CD14-positive monocyte (primary cell): Measurements from ENCODE around the gene TDP1. TPM values are rescaled to one million over a fixed set of nuclear protein-coding genes. Genes with fewer than 3 reads are reported as not detected.

Experiments used
- DNase-seq, 3 donors: peaks; one replicate each; pipeline ENCODE4 v3.0.0-alpha.2; 2011 to 2022
- H2AFZ ChIP-seq: 2 replicates; pipeline ENCODE4 v1.6.0; 2012; ENCODE audit warnings: mild to moderate bottlenecking, low read depth, low read length, inconsistent platforms; ENCODE audit not compliant: insufficient read depth, poor library complexity, severe bottlenecking
- H3K27ac ChIP-seq, 2 donors: 1 replicate in 1 of 2; 2 replicates in 1 of 2; pipeline ENCODE4 v1.5.1; 2012 to 2013; ENCODE audit warnings: low read length in 2 of 2, control low read depth in 1 of 2, inconsistent platforms in 1 of 2, low read depth in 1 of 2, mild to moderate bottlenecking in 1 of 2
- H3K27me3 ChIP-seq, 2 donors: one replicate each; pipeline versions ENCODE4 v1.6.0 to v1.6.1; 2011 to 2013; ENCODE audit warnings: low read length in 2 of 2; ENCODE audit not compliant: control insufficient read depth in 2 of 2, insufficient read depth in 2 of 2
- H3K36me3 ChIP-seq, 2 donors: replicated peaks in 1 of 2; 1 replicate in 1 of 2; 2 replicates in 1 of 2; pipeline versions ENCODE4 v1.5.1 to v1.6.1; 2012 to 2013; ENCODE audit warnings: low read length in 2 of 2, control low read depth in 1 of 2, inconsistent platforms in 1 of 2, mild to moderate bottlenecking in 1 of 2; ENCODE audit not compliant: insufficient read depth in 2 of 2, control insufficient read depth in 1 of 2
- H3K4me1 ChIP-seq, 2 donors: 1 replicate in 1 of 2; 2 replicates in 1 of 2; pipeline versions ENCODE4 v1.5.1 to v1.6.1; 2012 to 2013; ENCODE audit warnings: low read length in 2 of 2, control low read depth in 1 of 2, inconsistent platforms in 1 of 2, mild to moderate bottlenecking in 1 of 2, moderate library complexity in 1 of 2; ENCODE audit not compliant: insufficient read depth in 2 of 2, control insufficient read depth in 1 of 2
- H3K4me2 ChIP-seq: replicated peaks from 2 replicates; pipeline ENCODE3; 2012; ENCODE audit warnings: low read length, moderate library complexity, mild to moderate bottlenecking; ENCODE audit not compliant: poor library complexity, severe bottlenecking; ENCODE audit errors: extremely low read depth
- H3K4me3 ChIP-seq, 3 experiments: fragments of 200-600 bp in 1 of 3; sonication (generic) in 1 of 3; replicated peaks in 1 of 3; 1 replicate in 2 of 3; 2 replicates in 1 of 3; pipeline ENCODE4 v1.5.1; 2011 to 2013; ENCODE audit warnings: low read length in 3 of 3, mild to moderate bottlenecking in 3 of 3, control low read depth in 2 of 3, low read depth in 2 of 3, inconsistent platforms in 1 of 3, moderate library complexity in 1 of 3
- H3K79me2 ChIP-seq: 2 replicates; pipeline ENCODE4 v1.6.0; 2012; ENCODE audit warnings: mild to moderate bottlenecking, control low read depth, inconsistent platforms, low read length, moderate library complexity; ENCODE audit not compliant: insufficient read depth
- H3K9ac ChIP-seq: 2 replicates; pipeline ENCODE4 v1.6.0; 2017; ENCODE audit warnings: low read length, mild to moderate bottlenecking; ENCODE audit not compliant: insufficient read depth, poor library complexity, severe bottlenecking
- H3K9me3 ChIP-seq, 2 donors: replicated peaks in 1 of 2; 1 replicate in 1 of 2; 2 replicates in 1 of 2; pipeline versions ENCODE4 v1.5.1 to v1.6.1; 2012 to 2013; ENCODE audit warnings: low read length in 2 of 2, control low read depth in 1 of 2; ENCODE audit not compliant: control insufficient read depth in 1 of 2, insufficient read depth in 1 of 2
- H4K20me1 ChIP-seq: 2 replicates; pipeline ENCODE4 v1.6.0; 2012; ENCODE audit warnings: mild to moderate bottlenecking, low read length, control low read depth, moderate library complexity; ENCODE audit not compliant: insufficient read depth
- H3K27ac Mint-ChIP-seq, 7 donors: one replicate each; pipeline ENCODE4 v1.8.0; 2020; ENCODE audit warnings: mild to moderate bottlenecking in 7 of 7, mixed read lengths in 7 of 7, moderate library complexity in 6 of 7, inconsistent platforms in 2 of 7
- H3K27me3 Mint-ChIP-seq, 3 donors: one replicate each; pipeline ENCODE4 v1.8.0; 2021 to 2022; ENCODE audit warnings: low read depth in 3 of 3, mild to moderate bottlenecking in 3 of 3, mixed read lengths in 3 of 3, moderate library complexity in 3 of 3, inconsistent platforms in 1 of 3
- H3K36me3 Mint-ChIP-seq, 2 donors: one replicate each; pipeline ENCODE4 v1.8.0; 2020; ENCODE audit warnings: mixed read lengths in 2 of 2, inconsistent platforms in 1 of 2, mild to moderate bottlenecking in 1 of 2
- H3K4me1 Mint-ChIP-seq: one replicate; pipeline ENCODE4 v1.8.0; 2020; ENCODE audit warnings: mild to moderate bottlenecking, mixed read lengths
- H3K4me3 Mint-ChIP-seq, 2 donors: one replicate each; pipeline ENCODE4 v1.8.0; 2020; ENCODE audit warnings: mild to moderate bottlenecking in 2 of 2, mixed read lengths in 2 of 2, moderate library complexity in 1 of 2
- H3K9me3 Mint-ChIP-seq, 7 donors: one replicate each; pipeline ENCODE4 v1.8.0; 2020 to 2022; ENCODE audit warnings: mixed read lengths in 7 of 7, mild to moderate bottlenecking in 6 of 7, moderate library complexity in 6 of 7, inconsistent platforms in 2 of 7
- CTCF ChIP-seq: fragments of 200-600 bp; IDR thresholded peaks from one replicate; pipeline ENCODE4 v1.8.0; 2022; ENCODE audit warnings: antibody characterized with exemption, mild to moderate bottlenecking
- WGBS: methylation state at CpG from one replicate; pipeline ENCODE4 v1.1.5; 2013; ENCODE audit warnings: missing lambda C conversion rate; ENCODE audit not compliant: insufficient coverage; 5-methylcytosine and 5-hydroxymethylcytosine counted together
- intact Hi-C, 2 donors: fragments of 100-400 bp; cut with micrococcal nuclease; formaldehyde crosslinking; loops; one replicate each; pipeline versions ENCODE4 v1.15.0 to v1.15.1; 2023
- polyA plus RNA-seq, 3 donors: library from polyadenylated mRNA; depleted of rRNA in 1 of 3; unstranded in 2 of 3; stranded (reverse) in 1 of 3; fragments of 300-500 nt in 2 of 3; fragments of >200 nt in 1 of 3; fragmentation: Illumina TruSeq in 2 of 3; gene quantifications; 1 replicate in 2 of 3; 2 replicates in 1 of 3; pipeline ENCODE4 v1.2.3, GENCODE V29; 2012 to 2021

Gene TDP1
- polyA plus RNA-seq, 3 donors = 9.2 to 13.4 (median 10.6) TPM

DNA sequence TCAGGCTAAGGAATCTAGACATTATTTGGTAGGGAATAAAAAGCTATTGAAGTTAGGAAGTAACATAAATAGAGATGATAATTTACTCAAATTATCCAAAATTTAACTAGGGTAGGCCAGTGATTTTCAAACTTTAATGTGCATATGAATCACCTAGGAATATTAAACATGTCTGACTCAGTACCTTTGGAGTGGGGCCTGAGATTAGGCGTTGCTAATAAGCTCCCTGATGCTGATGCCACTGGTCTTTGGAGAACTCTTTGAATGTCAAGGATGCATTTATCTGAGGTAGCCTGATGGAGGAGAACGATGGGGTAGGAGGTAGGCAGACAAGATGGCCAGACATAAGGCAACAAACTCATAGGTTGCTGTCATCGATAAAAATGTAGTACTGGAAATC, 34.4 kb upstream of the TDP1 start:
- no peak for TF ChIP-seq CTCF
- Mint-ChIP-seq H3K27me3 (peaks cover 0 to 2% (median 2%) of the 10 kb centered on the region in 3 donors), H3K36me3 (peaks cover 11 to 16% of the 10 kb centered on the region in 2 donors), H3K27ac (no peak overlapping the region), H3K4me3 (no peak overlapping the region), H3K4me1 (no peaks in the 10 kb centered on the region), H3K9me3 (no peaks in the 10 kb centered on the region)
- H3K27ac ChIP-seq = no peak overlapping the region
- 100% methylated on average over 2 of the region's 3 CpGs for WGBS
- no peak overlapping the region for H3K9ac ChIP-seq
- H3K4me3 ChIP-seq = no peak overlapping the region
- peaks cover 0 to 10% of the 10 kb centered on the region in 2 donors for H3K36me3 ChIP-seq
- no peak overlapping the region for H3K4me2 ChIP-seq
- no peaks in the 10 kb centered on the region for H4K20me1 ChIP-seq
- no peak for DNase-seq
- no peaks in the 10 kb centered on the region for H3K9me3 ChIP-seq
- no peaks in the 10 kb centered on the region for H3K27me3 ChIP-seq
- intact Hi-C loops = no loop called here
- H3K4me1 ChIP-seq = no peaks in the 10 kb centered on the region
- no peaks in the 10 kb centered on the region for H3K79me2 ChIP-seq
- no peak overlapping the region for H2AFZ ChIP-seq

DNA sequence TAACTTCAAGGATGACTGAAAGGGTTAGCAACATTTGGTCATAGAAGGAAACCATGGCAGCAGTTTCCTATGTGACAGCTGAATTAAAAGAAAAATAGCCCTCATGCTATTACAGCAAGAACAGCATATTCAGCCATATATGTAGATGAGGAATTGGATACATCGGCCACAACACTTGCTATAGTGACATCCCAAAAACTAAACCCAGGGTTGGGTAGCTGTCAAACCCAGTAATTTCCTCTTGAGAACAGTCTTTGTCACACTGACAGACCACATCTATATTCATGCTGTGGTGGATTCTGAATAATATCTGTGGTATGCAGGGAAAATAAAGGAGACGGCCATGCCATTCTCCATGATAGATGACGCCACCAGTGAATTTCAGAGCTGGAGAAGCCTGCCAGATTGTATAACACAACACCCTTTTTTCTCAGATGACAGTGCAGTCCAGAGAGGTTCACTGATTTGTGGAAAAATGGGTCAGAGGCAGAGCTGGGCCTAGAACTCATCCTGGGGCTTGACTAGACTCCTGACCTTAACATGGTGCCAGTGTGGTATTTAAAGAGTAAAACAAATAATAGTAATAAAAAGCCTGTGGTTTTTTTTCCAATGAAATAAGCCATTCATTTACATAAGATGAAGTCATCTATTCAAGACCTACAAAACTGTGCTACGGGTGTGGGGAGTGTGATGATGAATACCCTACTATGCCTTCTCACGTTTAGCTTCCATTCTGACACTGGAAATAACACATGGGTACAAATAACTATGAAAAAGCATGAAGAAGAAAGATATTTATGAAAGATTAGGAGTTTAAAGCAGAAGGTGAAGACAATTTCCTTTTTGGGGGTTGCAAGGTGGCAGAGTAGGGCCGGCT, 33.5 kb upstream of the TDP1 start:
- DNase-seq = no peak
- Histone ChIP-seq H3K9me3 (no peaks in the 10 kb centered on the region), H3K27ac (no peak overlapping the region), H3K4me3 (no peak overlapping the region), H3K79me2 (no peaks in the 10 kb centered on the region), H3K4me1 (no peaks in the 10 kb centered on the region), H3K36me3 (peaks cover 0 to 10% of the 10 kb centered on the region in 2 donors), H3K4me2 (no peak overlapping the region), H3K9ac (no peak overlapping the region), H2AFZ (no peak overlapping the region), H3K27me3 (no peaks in the 10 kb centered on the region), H4K20me1 (no peaks in the 10 kb centered on the region)
- H3K27me3 Mint-ChIP-seq = peaks cover 0 to 2% (median 0%) of the 10 kb centered on the region in 3 donors
- no peak for TF ChIP-seq CTCF
- no peak overlapping the region for H3K27ac Mint-ChIP-seq
- no peaks in the 10 kb centered on the region for H3K9me3 Mint-ChIP-seq
- intact Hi-C loops = no loop called here
- H3K4me3 Mint-ChIP-seq = no peak overlapping the region
- H3K36me3 Mint-ChIP-seq = peaks cover 11 to 18% of the 10 kb centered on the region in 2 donors
- no peaks in the 10 kb centered on the region for H3K4me1 Mint-ChIP-seq
- no CpG with 5 or more reads among the region's 6 CpGs for WGBS
